Spleen (tissue), 11 donors: ENCODE measurements around the gene RAB11FIP4. TPM values are rescaled to one million over a fixed set of nuclear protein-coding genes. Genes with fewer than 3 reads are reported as not detected.

Experiments
- DNase-seq: peaks from one replicate; pipeline ENCODE4 v3.0.0-alpha.2; 2020
- H3K27ac ChIP-seq, 8 donors: fragments of 200-600 bp; sonication (generic) in 7 of 8; 1 replicate in 4 of 8; 2 replicates in 4 of 8; pipeline versions ENCODE4 v1.5.0 to v1.8.0; 2016 to 2021; ENCODE audit warnings: inconsistent platforms in 4 of 8, mild to moderate bottlenecking in 4 of 8, moderate library complexity in 1 of 8
- H3K27me3 ChIP-seq, 7 donors: fragments of 200-600 bp; sonication (generic) in 6 of 7; replicated peaks in 1 of 7; 1 replicate in 4 of 7; 2 replicates in 3 of 7; pipeline versions ENCODE4 v1.5.0 to v1.8.0; 2016 to 2021; ENCODE audit warnings: inconsistent platforms in 3 of 7, mild to moderate bottlenecking in 1 of 7
- H3K36me3 ChIP-seq, 6 donors: fragments of 200-600 bp; sonication (generic) in 5 of 6; 1 replicate in 4 of 6; 2 replicates in 2 of 6; pipeline versions ENCODE4 v1.5.0 to v1.8.0; 2016 to 2021; ENCODE audit warnings: inconsistent platforms in 2 of 6
- H3K4me1 ChIP-seq, 6 donors: fragments of 200-600 bp; sonication (generic) in 5 of 6; 1 replicate in 3 of 6; 2 replicates in 3 of 6; pipeline versions ENCODE4 v1.5.0 to v1.8.0; 2016 to 2021; ENCODE audit warnings: inconsistent platforms in 3 of 6
- H3K4me3 ChIP-seq, 8 donors: fragments of 200-600 bp; sonication (generic) in 7 of 8; 1 replicate in 4 of 8; 2 replicates in 4 of 8; pipeline versions ENCODE4 v1.5.0 to v1.8.0; 2016 to 2021; ENCODE audit warnings: inconsistent platforms in 4 of 8, mild to moderate bottlenecking in 4 of 8, moderate library complexity in 2 of 8
- H3K9me3 ChIP-seq, 8 donors: fragments of 200-600 bp; sonication (generic) in 7 of 8; 1 replicate in 4 of 8; 2 replicates in 4 of 8; pipeline versions ENCODE4 v1.5.0 to v1.8.0; 2016 to 2021; ENCODE audit warnings: inconsistent platforms in 4 of 8
- CTCF ChIP-seq, 11 experiments: fragments of 200-600 bp in 7 of 11; fragments of 450-650 bp in 4 of 11; sonication (generic) in 4 of 11; IDR thresholded peaks in 8 of 11; conservative IDR thresholded peaks in 3 of 11; 1 replicate in 7 of 11; 2 replicates in 4 of 11; pipeline versions ENCODE4 v1.4.0 to v1.8.0; 2016 to 2021; ENCODE audit warnings: antibody characterized with exemption in 11 of 11, inconsistent platforms in 4 of 11, mild to moderate bottlenecking in 1 of 11
- POLR2A ChIP-seq, 3 donors: fragments of 450-650 bp; IDR thresholded peaks; one replicate each; pipeline ENCODE4 v1.5.1; 2017; ENCODE audit warnings: antibody characterized with exemption in 3 of 3, mild to moderate bottlenecking in 1 of 3
- POLR2AphosphoS5 ChIP-seq, 3 donors: sonication (generic); formaldehyde crosslinking; IDR thresholded peaks; one replicate each; pipeline ENCODE4 v1.5.1; 2017; ENCODE audit warnings: antibody characterized with exemption in 3 of 3
- WGBS, 5 donors: extraction: QIAGEN DNeasy Blood & Tissue Kit in 3 of 5; methylation state at CpG; one replicate each; pipeline versions ENCODE4 v1.1.5 to v1.1.7; 2013 to 2018; 5-methylcytosine and 5-hydroxymethylcytosine counted together
- intact Hi-C: fragments of 100-400 bp; cut with DNase I; formaldehyde crosslinking; loops from one replicate; pipeline ENCODE4 v1.15.0; 2023; ENCODE audit warnings: low total_unique reads
- polyA plus RNA-seq, 3 donors: library from polyadenylated mRNA; stranded (reverse); fragments of 200-250 nt; gene quantifications; one replicate each; pipeline ENCODE4 v1.2.1, GENCODE V29; 2013
- total RNA-seq, 7 donors: library from RNA; depleted of rRNA in 3 of 7; stranded (reverse); fragments of >200 nt in 3 of 7; fragmentation: NEBNext Ultra II Directional in 4 of 7; extraction: Animal tissue kit (Norgen Biotek cat#: 25700) in 4 of 7; gene quantifications; one replicate each; pipeline versions ENCODE4 v1.1.0 to v1.2.1, GENCODE V29; 2016 to 2021
- donor health status: healthy with polysubstance abuse.
- donor health status: DM: no; HTN: no; CAD: no; lungs with moderate emphysema.
- donor health status: DM: no; HTN: no; CAD: no.
- donor health status: Bipolar disorder and iron deficiency.
- donor health status: healthy.
- donor health status: DM: no; HTN: no; CAD: no.
- donor health status: DM: yes; HTN: yes; CAD: no.

Gene RAB11FIP4
- total and polyA plus RNA-seq, 10 donors = 5.5 to 25.2 (median 20.9) TPM

- peak; percentile 59 for DNase-seq
- peaks cover 0 to 17% (median 9%) of the 10 kb centered on the region in 6 donors for H3K4me1 ChIP-seq
- peaks cover 0 to 100% (median 65%) of the 10 kb centered on the region in 6 donors for H3K36me3 ChIP-seq
- intact Hi-C loops = loop anchor here (5.0 kb wide), 1 partner anchor 91 kb away; no protein-coding TSS in a partner anchor
- H3K4me3 ChIP-seq = no peak overlapping the region
- no peak overlapping the region for H3K27ac ChIP-seq
- 93 to 97% (median 95%) methylated on average over 20 to 26 of the region's 26 CpGs for WGBS, 5 donors
- no peak for TF ChIP-seq CTCF (IDR thresholded peaks at IDR 0.05 in 8 of 11, conservative IDR thresholded peaks at IDR 0.05 in 3 of 11)
- peak in 1 of 3 donors; percentile 35 for TF ChIP-seq POLR2AphosphoS5 (IDR thresholded peaks at IDR 0.05)
- TF ChIP-seq POLR2A (IDR thresholded peaks at IDR 0.05) = no peak
- H3K27me3 ChIP-seq = no peaks in the 10 kb centered on the region
- peaks cover 0 to 12% (median 7%) of the 10 kb centered on the region in 8 donors for H3K9me3 ChIP-seq
Observed at GRCh38 chr17:31528291-31528874, 136.9 kb downstream of the RAB11FIP4 start.

- Histone ChIP-seq H3K27me3 (no peaks in the 10 kb centered on the region), H3K4me3 (no peak overlapping the region), H3K4me1 (peaks cover 0 to 30% (median 21%) of the 10 kb centered on the region in 6 donors), H3K27ac (no peak overlapping the region), H3K9me3 (no peaks in the 10 kb centered on the region), H3K36me3 (peaks cover 0 to 88% (median 53%) of the 10 kb centered on the region in 6 donors)
- DNase-seq = peak; percentile 57
- no peak for TF ChIP-seq CTCF (IDR thresholded peaks at IDR 0.05 in 8 of 11, conservative IDR thresholded peaks at IDR 0.05 in 3 of 11)
- no peak for TF ChIP-seq POLR2AphosphoS5 (IDR thresholded peaks at IDR 0.05)
- no peak for TF ChIP-seq POLR2A (IDR thresholded peaks at IDR 0.05)
- intact Hi-C loops = loop anchor here (5.0 kb wide), 1 partner anchor 93 kb away; no protein-coding TSS in a partner anchor
- 81 to 93% (median 91%) methylated on average over 10 to 12 of the region's 12 CpGs for WGBS, 5 donors
Observed at GRCh38 chr17:31529841-31530251, 138.4 kb downstream of the RAB11FIP4 start.

GRCh38 chr17:31530391-31530985 lies 139.0 kb downstream of the RAB11FIP4 start:
- 72 to 91% (median 86%) methylated on average over 14 of the region's 14 CpGs for WGBS, 5 donors
- peak; percentile 50 for DNase-seq
- H3K27ac ChIP-seq = no peak overlapping the region
- H3K4me1 ChIP-seq = peaks cover 0 to 30% (median 22%) of the 10 kb centered on the region in 6 donors
- H3K36me3 ChIP-seq = peaks cover 0 to 81% (median 49%) of the 10 kb centered on the region in 6 donors
- intact Hi-C loops = no loop called here
- H3K4me3 ChIP-seq = no peak overlapping the region
- no peak for TF ChIP-seq POLR2AphosphoS5 (IDR thresholded peaks at IDR 0.05)
- no peak for TF ChIP-seq CTCF (IDR thresholded peaks at IDR 0.05 in 8 of 11, conservative IDR thresholded peaks at IDR 0.05 in 3 of 11)
- no peak for TF ChIP-seq POLR2A (IDR thresholded peaks at IDR 0.05)
- H3K27me3 ChIP-seq = no peaks in the 10 kb centered on the region
- H3K9me3 ChIP-seq = no peaks in the 10 kb centered on the region

GRCh38 chr17:31531336-31531980 lies 140.0 kb downstream of the RAB11FIP4 start:
- H3K4me3 ChIP-seq = no peak overlapping the region
- no peak overlapping the region for H3K27ac ChIP-seq
- H3K27me3 ChIP-seq = no peaks in the 10 kb centered on the region
- no peaks in the 10 kb centered on the region for H3K9me3 ChIP-seq
- 90 to 96% (median 93%) methylated on average over 16 of the region's 16 CpGs for WGBS, 5 donors
- TF ChIP-seq POLR2A (IDR thresholded peaks at IDR 0.05) (no peak), POLR2AphosphoS5 (IDR thresholded peaks at IDR 0.05) (peak in 1 of 3 donors; percentile 41), CTCF (IDR thresholded peaks at IDR 0.05 in 8 of 11, conservative IDR thresholded peaks at IDR 0.05 in 3 of 11) (no peak)
- DNase-seq = peak; percentile 56
- peaks cover 0 to 72% (median 49%) of the 10 kb centered on the region in 6 donors for H3K36me3 ChIP-seq
- intact Hi-C loops = no loop called here
- peaks cover 3 to 35% (median 26%) of the 10 kb centered on the region in 6 donors for H3K4me1 ChIP-seq
